ENCODE data around the gene GAS6. TPM values are rescaled to one million over a fixed set of nuclear protein-coding genes. Genes with fewer than 3 reads are reported as not detected.
"Not testable (repeated sequence)": the region's sequence is repeated elsewhere in the genome, so short reads cannot be mapped to it uniquely, and the experiment has no call there.

The GAS6 gene
- total RNA-seq, 6 experiments from 2014 or later: 669 to 813 (median 715) TPM

DNA sequence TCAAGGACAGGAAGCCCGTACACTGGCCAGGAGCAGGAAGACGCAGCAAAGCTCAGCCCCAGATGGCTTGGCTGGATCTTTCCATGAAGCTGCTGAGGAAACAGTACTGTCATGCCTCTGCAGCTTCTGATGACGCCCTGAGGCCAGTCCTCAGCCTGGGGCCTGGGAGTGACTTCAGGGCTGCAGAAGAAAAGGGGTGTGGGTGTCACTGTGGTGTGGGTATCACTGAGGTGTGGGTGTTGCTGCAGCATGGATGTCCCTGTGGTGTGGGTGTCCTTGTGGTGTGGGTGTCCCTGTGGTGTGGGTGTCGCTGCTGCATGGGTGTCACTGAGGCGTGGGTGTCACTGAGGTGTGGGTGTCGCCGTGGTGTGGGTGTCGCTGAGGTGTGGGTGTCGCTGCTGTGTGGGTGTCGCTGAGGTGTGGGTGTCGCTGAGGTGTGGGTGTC is 12.0 kb upstream of the GAS6 start:
- H3K4me1 Mint-ChIP-seq (ENCODE audit: low read depth): peaks cover 29% of the 10 kb centered on the region
- H3K36me3 Mint-ChIP-seq (ENCODE audit: low read depth): peaks cover 15% of the 10 kb centered on the region
- TF ChIP-seq, protein P1, sequence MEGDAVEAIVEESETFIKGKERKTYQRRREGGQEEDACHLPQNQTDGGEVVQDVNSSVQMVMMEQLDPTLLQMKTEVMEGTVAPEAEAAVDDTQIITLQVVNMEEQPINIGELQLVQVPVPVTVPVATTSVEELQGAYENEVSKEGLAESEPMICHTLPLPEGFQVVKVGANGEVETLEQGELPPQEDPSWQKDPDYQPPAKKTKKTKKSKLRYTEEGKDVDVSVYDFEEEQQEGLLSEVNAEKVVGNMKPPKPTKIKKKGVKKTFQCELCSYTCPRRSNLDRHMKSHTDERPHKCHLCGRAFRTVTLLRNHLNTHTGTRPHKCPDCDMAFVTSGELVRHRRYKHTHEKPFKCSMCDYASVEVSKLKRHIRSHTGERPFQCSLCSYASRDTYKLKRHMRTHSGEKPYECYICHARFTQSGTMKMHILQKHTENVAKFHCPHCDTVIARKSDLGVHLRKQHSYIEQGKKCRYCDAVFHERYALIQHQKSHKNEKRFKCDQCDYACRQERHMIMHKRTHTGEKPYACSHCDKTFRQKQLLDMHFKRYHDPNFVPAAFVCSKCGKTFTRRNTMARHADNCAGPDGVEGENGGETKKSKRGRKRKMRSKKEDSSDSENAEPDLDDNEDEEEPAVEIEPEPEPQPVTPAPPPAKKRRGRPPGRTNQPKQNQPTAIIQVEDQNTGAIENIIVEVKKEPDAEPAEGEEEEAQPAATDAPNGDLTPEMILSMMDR (IDR thresholded peaks at IDR 0.05): no peak
- H3K4me3 Mint-ChIP-seq: no peak overlapping the region
- no peak for DNase-seq
- H3K9me3 Mint-ChIP-seq: peaks cover 7% of the 10 kb centered on the region; the same call in 1 of the 2 replicates
- peaks cover 3% of the 10 kb centered on the region; the same call in 1 of the 2 replicates for H3K27me3 Mint-ChIP-seq (ENCODE audit: insufficient read depth)
- no peak overlapping the region for H3K27ac Mint-ChIP-seq

DNA sequence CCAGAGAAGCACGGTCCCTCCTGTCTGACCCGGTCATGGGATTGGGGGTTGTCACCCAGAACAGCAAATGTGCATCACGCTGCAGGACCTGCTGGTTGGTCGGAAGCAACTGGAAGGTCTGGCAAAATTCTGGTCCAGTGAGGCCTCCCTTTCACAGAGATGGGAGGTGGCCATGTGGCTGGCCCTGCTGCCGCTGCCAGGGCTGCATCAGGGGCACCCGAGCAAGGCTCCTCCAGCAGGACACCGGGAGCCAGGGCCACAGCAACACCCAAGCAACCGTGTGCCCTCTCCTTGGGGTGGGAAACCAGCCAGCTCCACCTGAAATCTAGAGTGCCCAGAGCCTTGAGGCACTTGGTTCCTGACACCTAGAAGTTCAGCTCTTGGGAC is 11.5 kb upstream of the GAS6 start:
- peaks cover 15% of the 10 kb centered on the region for H3K36me3 Mint-ChIP-seq (ENCODE audit: low read depth)
- TF ChIP-seq, protein P1 (IDR thresholded peaks at IDR 0.05): no peak

DNA sequence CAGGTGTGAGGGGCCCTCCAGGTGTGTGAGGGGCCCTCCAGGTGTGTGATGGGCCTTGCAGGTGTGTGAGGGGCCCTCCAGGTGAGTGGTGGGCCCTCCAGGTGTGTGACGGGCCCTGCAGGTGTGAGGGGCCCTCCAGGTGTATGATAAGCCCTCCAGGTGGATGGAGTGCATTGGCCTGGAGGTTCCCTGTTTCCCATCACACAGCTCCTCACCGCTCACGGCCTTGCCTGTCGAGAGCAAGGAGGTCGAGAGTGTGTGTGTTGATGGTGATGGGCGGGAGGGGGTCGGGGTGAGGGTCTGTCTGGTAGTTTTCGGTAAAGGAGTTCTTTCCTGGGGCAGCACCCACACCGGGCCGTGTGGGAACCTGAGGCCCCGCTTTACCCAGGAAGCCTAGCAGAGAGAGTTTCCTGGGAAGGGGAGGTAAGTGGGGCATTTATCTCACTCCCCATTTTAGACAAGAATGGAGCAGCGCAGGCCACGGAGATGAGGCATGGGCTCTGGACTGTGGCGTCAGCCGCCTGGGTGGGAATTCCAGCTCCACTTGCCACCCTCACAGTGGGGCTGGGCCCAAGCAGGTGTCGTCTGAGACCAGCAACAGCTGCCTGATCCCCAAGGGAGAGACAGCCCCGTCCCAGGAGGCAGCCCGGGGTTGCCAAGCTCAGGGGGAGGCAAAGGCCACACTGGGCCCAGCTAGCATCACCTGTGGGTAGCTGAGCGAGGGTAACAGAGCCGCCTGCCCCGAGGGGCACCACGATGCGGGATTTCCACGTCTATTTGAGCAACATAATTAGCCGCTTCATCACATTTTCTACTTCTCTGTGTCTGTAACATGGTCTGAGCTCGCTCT is 10.9 kb upstream of the GAS6 start:
- TF ChIP-seq, protein P1 (IDR thresholded peaks at IDR 0.05): no peak
- no peak for DNase-seq
- no peak overlapping the region for H3K27ac Mint-ChIP-seq

More for the DNA sequence above, 11.5 kb upstream of the GAS6 start:
- Mint-ChIP-seq H3K9me3 (peaks cover 7% of the 10 kb centered on the region; the same call in 1 of the 2 replicates), H3K27me3 (ENCODE audit: insufficient read depth) (peaks cover 3% of the 10 kb centered on the region; the same call in 1 of the 2 replicates), H3K4me3 (no peak overlapping the region), H3K4me1 (ENCODE audit: low read depth) (peaks cover 29% of the 10 kb centered on the region), H3K27ac (no peak overlapping the region)
- no peak for DNase-seq

DNA sequence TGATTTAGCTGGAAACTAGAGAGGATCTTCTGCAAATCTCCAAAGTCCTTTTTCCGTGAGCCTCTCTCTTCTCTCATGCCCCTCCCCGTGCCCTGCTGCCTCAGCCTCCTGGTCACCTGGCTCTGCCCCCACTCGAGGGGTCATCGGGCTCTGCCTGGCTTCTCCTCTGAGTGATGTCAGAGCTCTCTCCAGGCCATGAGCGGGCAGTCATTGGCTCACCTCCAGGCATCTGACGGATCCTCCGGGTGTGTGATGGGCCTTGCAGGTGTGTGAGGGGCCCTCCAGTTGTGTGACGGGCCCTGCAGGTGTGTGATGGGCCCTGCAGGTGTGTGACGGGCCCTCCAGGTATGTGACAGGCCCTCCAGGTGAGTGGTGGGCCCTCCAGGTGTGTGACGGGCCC is 10.3 kb upstream of the GAS6 start:
- DNase-seq: no peak
- Mint-ChIP-seq H3K27ac (no peak overlapping the region), H3K4me1 (ENCODE audit: low read depth) (peaks cover 20% of the 10 kb centered on the region), H3K27me3 (ENCODE audit: insufficient read depth) (peaks cover 3% of the 10 kb centered on the region; the same call in 1 of the 2 replicates), H3K4me3 (no peak overlapping the region), H3K9me3 (peaks cover 7% of the 10 kb centered on the region; the same call in 1 of the 2 replicates), H3K36me3 (ENCODE audit: low read depth) (peaks cover 20% of the 10 kb centered on the region)
- TF ChIP-seq, protein P1 (IDR thresholded peaks at IDR 0.05): no peak

More for the DNA sequence above, 10.9 kb upstream of the GAS6 start:
- Mint-ChIP-seq H3K4me1 (ENCODE audit: low read depth) (peaks cover 26% of the 10 kb centered on the region), H3K27me3 (ENCODE audit: insufficient read depth) (peaks cover 3% of the 10 kb centered on the region; the same call in 1 of the 2 replicates), H3K36me3 (ENCODE audit: low read depth) (peaks cover 16% of the 10 kb centered on the region), H3K4me3 (no peak overlapping the region), H3K9me3 (peaks cover 7% of the 10 kb centered on the region; the same call in 1 of the 2 replicates)

DNA sequence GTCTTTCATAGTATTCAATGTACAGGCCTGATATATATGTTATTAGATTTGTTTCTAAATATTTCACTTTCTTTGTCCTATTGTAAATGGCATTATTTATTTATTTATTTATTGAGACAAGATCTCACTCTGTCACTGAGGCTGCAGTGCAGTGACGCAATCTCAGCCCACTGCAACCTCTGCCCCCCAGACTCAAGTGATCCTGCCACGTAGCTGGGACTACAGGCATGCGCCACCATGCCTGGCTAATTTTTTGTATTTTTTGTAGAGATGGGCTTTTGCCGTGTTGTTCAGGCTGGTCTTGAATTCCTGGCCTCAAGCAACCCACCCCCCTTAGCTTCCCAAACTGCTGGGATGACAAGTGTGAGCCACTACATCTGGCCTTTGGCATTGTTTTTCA is 5.4 kb upstream of the GAS6 start:
- TF ChIP-seq, protein P1 (IDR thresholded peaks at IDR 0.05): no peak
- no peaks in the 10 kb centered on the region for H3K9me3 Mint-ChIP-seq
- H3K4me3 Mint-ChIP-seq: no peak overlapping the region
- peaks cover 2% of the 10 kb centered on the region for H3K27me3 Mint-ChIP-seq (ENCODE audit: insufficient read depth)
- no peak for DNase-seq
- H3K4me1 Mint-ChIP-seq (ENCODE audit: low read depth): peaks cover 54% of the 10 kb centered on the region
- no peak overlapping the region for H3K27ac Mint-ChIP-seq
- H3K36me3 Mint-ChIP-seq (ENCODE audit: low read depth): peaks cover 33% of the 10 kb centered on the region

DNA sequence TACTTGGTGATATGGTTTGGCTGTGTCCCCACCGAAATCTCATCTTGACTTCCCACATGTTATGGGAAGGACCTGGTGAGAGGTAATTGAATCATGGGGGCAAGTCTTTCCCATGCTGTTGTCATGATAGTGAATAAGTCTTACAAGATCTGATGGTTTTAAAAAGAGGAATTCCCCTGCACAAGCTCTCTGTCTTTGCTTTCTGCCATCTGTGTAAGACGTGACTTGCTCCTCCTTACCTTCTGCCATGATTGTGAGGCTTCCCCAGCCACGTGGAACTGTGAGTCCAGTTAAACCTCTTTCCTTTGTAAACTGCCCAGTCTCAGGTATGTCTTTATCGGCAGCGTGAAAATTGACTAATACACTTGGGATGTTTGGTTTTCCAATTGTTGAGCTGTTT is 4.0 kb upstream of the GAS6 start:
- not testable (repeated sequence) for H3K9me3 Mint-ChIP-seq; H3K4me3 Mint-ChIP-seq; H3K27ac Mint-ChIP-seq; DNase-seq; H3K27me3 Mint-ChIP-seq (ENCODE audit: insufficient read depth)
- peaks cover 55% of the 10 kb centered on the region for H3K4me1 Mint-ChIP-seq (ENCODE audit: low read depth)
- peaks cover 28% of the 10 kb centered on the region for H3K36me3 Mint-ChIP-seq (ENCODE audit: low read depth)
